Lung microvascular endothelial cell (primary cell): ENCODE results near the gene ELK3. TPM values are rescaled to one million over a fixed set of nuclear protein-coding genes. Genes with fewer than 3 reads are reported as not detected.
A peak's percentile ranks its signal among the peaks of the same experiment; 100 is the strongest.

Source experiments
- DNase-seq, 2 donors: peaks; one replicate each; pipeline versions ENCODE4 v3.0.0 to v3.0.0-alpha.2; 2010; ENCODE audit warnings: low read depth in 2 of 2
- total RNA-seq: library from RNA; depleted of rRNA; stranded (reverse); fragments of >200 nt; gene quantifications from 2 replicates; pipeline ENCODE4 v1.2.1, GENCODE V29; 2014

Gene ELK3
- total RNA-seq, 1 donor from 2014 or later, result 47.2 TPM

DNA sequence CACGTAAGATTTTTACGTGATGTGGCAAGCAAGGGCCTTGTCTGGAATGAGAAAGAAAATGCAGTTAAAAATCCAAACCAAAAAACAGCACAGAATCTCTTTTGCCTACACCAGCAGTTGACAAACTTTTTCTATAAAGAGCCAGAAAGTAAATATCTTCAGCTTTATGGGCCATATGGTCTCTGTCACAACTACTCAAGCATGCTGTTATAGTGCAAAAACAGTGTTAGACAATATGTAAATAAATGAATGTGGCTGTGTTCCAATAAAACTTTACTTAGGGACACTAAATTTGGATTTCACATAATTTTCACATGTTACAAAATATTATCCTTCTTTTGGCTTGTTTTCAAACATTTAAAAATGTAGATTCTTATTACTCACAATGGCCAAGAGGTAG lies 6.2 kb upstream of the ELK3 start:
- DNase-seq, result no peak

DNA sequence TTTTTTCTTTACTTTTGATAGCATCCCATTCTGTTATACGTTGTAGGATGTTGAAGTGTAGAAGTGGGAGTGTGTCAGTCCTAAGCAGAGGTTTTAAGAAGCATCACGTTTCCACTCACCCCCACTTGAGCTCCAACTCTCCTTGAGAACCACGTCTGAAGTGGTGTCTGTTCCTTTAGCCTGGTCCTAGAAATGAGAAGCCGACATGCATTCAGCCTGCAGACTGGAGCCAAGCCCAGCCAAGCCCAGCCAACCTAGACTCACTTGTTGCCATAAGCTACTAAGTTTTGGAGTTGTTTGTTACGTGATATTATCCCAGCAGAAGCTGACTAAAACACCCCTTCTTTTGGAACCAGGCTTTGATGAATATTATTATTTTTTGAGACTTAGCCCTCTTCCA lies 4.4 kb upstream of the ELK3 start:
- DNase-seq, result no peak

DNA sequence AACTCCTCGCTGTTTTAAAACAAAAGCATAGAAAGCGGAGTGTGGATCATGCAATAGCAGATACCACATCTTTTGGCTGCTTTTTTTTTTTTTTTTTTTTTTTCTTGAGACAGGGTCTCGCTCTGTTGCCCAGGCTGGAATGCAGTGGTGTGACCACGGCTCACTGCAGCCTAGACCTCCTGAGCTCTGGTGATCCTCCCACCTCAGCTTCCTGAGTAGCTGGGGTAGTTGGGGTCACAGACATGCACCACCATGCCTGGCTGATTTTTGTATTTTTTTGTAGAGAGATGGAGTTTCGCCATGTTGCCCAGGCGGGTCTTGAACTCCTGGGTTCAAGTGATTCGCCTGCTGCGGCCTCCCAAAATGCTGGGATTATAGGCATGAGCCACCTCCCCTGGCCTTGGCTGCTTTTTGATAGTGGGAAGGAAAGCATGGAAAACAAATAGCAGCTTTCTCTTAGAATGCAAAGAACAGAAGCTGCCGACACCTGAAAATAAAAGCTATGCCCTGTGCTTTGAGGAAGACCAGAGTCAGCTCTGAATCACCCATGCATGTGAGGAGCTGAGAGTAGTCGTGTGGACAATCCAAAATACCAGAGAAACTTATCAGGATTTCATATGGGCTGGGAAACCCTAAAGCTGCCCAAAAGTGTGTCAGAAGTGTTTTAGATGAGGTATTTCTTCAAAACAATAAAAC lies 3.6 kb upstream of the ELK3 start:
- DNase-seq, result no peak

DNA sequence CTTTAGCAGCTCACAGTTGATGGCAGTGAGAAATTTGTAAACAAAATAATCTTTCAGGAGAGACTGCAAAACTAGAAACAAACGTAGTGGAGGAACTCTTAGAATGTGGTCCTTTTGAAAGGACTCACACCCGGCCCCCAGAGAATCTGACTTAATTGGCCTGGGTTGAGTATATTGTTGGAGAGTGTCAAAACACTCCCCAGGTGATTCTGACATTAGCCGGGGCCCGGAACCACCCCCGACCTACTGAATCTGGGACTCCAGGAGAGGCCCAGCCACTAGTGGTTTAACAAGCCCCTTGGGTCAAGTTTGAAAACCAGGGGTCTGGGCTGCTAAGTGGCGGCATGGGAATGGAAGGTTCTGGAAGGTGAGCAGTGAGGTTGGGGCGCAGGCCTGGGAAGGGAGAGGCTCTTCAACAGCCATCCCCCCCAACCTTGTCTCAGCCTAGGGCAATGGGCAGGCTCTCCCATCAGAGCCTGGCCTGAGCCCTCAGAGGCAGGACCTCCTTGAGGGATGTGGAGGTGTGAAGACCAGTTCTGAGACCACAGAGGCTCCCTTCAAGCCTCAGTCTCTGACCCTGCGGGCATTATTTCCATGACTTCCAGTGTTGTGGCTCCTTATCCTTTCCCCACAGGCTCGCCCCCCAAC lies 1.1 kb upstream of the ELK3 start:
- no peak for DNase-seq

DNA sequence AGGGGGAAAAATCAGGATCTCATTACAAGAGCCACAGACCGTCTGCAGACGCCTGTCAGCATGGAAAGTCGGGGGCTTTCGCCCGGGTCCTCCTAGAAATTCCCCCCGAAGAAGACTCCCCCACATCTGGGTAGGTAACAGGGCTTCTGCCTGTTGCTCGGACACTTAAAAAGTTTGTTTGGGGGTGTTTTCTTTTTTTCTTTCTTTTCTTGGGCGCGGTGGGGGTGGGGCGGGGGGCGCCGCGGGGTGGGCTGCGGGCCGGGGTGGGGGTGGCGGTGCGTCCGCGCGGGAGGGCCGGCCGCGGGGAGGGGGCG lies 358 bp downstream of the ELK3 start:
- no peak for DNase-seq

DNA sequence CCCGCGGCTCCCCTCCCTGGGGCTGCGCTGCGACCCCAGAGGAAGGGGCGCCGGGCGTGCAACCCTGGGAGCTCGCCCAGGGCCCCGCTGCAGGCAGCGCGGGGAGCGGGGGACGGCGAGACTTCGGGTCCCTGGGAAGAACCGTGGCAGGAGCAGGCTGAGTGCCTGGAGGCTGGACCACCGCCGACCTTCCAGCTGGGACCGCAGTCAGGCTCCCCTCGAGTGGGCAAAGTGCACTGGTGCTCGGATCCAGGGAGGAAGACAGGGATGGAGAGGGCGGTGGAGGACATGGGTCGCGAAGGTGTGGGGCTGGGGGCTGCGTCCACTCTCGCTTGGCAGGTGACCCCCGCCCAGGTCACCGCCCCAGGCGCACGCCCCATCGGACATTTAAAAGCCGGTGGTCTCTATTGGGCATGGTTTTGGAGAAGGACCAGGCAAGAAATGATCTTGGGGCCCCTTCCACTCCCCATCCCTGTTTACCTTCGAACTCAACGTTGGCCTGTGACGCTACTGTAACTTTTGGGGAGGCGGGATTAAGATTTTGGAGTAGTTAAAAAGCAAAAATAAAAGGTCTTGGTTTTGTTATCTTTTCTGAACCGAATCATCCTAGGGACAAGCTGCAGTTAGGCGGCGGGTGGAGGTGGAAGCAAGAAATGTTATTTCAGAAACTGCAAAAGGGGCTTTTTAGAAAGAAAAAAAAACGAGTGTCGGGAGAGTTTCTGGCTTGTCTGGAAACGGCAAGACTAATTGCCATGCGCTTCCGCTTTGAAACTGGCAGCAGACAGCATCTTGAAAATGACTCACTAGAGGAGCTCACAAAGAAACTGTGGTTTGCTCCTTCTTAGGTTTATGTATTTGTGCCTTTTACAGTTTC lies 1.0 kb downstream of the ELK3 start:
- peak in 1 of 2 donors; percentile 98 for DNase-seq

DNA sequence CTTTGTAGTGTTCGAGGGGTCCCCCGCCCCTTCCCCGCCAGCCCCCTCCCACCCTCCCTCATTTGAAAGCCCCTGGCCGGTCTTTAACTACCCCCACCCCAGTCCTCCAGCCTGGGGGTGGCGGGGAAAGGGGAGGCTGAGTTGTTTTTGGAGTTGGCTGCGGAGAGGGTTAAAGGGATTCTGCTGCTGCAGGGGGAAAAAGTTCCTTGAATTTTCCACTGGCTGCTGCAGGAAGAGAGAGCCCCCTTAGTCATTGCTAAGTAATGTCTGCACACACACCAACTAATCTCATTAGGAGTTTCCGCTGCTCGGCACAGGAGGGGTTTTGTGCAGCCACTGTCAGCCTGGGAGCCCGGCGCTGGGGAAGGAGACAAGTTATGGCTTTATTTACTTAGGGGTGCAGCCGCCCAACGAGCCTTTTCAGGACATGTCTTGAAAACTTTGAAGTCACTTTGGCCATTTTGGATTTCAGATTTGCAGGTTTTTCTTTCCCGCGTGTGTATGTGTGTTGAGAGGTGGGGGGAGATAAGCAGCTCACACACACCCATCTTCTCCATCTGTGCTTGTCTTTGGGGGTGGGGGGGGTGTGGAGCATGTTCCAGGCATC lies 1.8 kb downstream of the ELK3 start:
- peak; percentile 69 to 90 for DNase-seq

DNA sequence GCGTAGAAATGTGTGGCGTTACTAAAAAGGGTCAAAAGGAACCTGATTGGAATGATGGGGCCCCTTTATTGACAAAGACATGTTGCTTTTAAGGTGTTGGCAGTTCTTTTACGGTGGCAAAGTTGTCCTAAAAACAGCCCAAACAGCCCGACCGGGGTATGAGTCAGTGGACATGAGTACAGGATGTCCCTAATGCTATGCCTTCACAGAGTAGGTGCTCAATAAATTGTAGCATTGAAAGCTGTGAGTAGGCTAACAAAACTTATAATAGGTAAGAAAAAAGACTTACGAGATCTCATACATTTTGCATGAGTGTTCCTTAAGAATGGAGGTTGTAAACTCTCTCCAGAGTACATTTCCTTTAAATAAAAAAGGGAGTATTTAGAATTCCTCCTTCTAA lies 2.6 kb downstream of the ELK3 start:
- peak; percentile 72 to 73 for DNase-seq

DNA sequence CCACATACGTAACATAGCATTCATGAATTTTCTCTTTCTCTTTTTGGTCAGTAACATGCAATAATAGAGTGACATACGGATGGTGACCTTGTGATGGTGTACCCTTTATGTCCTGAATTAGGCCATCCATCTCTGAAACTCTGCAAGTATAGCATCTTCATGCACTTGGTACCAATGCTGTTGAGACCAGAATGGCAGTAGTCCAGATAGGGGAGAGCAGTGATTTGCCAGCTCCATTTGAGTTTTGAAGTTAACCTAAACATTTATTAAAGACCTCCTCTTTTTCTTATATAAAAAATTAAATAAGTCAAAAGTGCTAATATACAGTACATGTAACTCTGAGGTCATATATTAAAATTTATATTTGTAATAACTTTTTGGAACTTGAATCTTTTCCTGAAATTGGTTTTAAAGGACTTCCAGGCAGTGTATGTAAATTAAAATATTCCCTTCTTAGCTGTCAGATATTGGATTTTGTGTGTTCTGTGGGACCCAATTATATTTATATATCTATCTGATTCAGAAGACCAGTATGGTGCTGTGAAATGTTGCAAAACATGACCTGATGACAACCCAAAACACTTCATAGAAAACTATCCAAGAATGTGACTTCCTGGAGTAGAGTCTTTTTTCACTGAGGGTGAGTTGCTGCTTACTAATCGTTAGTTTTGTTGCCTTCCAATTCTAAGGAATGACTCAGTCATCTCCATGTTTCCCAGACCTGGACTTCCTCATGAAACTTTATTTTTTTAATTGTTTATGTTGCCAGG lies 3.5 kb downstream of the ELK3 start:
- DNase-seq, result peak in 1 of 2 donors; percentile 97

DNA sequence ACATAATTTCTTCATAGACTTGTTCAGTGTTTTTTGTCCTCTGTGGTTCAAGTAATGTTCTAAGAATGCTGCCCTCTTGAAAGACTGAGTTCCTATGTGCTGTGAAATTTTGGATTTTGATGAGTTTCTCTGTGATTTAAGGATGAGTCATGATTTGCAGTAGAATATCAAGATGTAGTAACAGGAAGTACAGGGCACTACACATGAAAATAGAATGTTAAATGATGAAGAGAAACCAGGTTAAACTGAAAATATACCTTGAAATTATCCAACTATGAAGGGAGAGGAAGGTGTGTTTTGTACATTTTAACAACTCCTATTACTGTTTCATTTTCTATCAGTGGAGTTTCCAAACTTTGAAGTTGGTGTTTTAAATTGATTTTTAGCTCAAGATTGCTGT lies 4.8 kb downstream of the ELK3 start:
- DNase-seq, result peak in 1 of 2 donors; percentile 87

DNA sequence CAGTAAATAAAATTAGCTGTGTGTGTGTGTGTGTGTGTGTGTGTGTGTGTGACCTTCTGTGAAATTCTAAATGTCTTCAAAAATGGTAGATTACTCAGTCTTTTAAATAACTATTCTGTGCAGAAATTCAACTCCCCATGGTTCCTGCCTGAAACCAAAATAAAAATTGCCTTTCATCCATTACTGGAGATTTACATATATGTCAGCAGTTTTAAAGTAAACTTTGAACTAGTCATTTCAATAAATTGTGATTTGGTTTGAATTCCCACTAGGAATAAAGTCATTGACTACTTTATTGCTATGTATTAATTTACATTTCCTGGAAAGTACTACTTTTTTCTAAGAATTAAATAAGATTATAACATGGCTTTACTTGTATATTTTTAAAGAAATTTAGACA lies 5.3 kb downstream of the ELK3 start:
- DNase-seq, result no peak

DNA sequence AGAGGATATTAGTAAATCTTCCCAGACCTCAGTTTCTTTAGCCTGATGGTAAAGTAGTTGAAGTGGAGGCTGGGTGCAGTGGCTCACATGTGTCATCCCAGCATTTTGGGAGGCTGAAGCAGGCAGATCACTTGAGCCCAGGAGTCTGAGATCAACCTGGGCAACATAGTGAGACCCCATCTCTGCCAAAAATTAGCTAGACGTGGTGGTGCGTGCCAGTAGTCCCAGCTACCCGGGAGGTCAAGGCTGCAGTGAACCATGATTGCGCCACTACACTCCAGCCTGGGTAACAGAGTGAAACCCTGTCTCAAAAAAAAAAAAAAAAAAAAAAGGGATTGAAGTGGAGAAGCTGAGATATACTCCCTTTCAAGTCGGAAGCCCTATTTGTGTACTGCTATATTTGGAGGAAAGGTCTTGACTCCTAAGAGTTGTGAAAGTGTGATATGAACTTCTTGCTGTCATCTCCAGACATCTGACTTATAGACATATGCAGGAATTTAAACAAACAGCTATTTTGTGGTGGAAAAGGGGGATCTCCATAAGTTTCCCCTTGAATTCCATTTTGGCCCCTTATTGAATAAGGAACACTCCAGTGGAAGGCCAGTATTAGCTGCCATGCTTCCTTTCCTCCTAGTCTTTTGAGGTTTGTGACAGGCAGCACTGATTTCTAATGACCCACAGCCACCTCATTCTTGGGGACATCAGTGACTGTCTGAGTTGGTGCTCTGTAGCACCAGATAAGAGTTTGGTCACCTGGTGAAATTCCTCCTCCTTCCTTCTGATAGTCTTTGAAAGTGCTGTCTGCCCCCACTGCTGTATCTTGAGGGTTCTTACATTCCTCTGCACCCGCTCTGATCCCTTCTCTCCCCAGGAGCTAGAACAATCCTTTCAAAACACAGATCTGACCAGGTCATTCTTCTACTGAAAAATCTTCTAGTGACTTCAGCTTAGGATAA lies 7.4 kb downstream of the ELK3 start:
- DNase-seq, result no peak

DNA sequence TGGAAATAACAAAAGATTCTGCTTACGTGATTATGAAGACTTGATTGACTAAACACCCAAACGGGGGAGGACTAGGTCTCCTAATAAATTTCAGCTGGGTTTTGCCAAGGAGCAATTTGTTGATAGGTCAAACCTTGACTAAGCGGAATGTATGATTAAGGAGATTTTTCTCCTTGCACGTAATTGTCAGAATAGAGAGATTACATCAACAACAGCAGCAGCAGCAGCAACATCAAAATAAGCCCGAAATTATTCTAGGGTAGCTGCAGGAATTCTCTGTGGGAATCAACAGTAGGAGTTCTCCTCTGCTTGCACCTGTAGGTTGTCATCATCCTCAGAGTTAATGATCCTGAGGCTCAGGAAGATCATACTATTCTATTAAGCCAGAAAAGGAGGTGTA lies 10.2 kb downstream of the ELK3 start:
- peak in 1 of 2 donors; percentile 66 for DNase-seq

DNA sequence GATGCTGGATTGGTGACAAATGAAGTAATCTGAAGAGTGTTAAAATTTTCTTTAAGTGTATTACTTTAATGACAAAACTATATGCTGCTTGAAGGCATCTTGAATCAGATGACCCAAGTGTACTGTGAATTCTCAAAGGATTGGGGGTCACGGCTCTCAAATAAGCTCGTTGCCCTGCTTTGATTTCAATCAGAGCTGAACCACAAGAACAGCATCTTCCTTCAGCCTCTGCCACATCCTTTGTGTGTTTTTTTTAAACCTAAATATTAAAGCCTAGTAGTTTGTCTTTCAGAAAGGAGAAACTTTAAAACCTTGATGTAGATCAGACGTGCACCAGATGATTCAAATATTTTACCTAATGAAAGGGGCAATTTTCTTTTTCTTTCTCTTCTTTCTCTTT lies 11.7 kb downstream of the ELK3 start:
- no peak for DNase-seq

DNA sequence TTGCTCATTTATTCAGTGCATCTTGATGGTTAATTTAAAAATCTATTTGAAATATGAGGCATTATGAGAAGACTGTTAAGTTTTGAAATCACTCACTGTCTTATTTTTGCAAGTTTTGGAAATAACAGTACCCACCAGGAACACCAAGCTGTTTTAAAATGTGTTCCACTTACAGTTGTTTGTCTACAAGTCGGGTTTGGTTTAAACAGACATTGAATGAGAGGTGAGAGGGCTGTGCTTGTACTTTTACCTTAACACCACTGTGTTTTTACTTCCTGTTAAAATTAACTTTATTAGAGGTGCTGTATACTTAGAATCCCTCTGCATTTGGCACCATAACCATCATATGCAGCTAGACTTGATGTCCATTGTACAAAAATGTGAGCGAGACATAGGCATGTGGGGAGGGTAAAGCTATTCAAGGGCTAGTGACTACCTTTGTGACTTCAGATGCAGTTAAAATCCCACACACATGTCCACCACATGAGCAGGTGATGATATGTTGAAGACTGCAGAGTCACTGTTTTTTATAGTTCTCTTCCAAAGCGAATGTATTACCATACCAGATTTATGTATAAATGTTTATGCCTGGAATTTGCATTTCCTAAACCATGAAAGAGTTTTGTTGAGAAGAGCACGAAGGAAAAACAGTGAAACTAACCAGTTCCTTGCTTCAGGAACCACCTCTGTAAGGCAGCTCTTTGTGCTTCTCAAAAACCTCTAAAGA lies 12.9 kb downstream of the ELK3 start:
- DNase-seq, result peak in 1 of 2 donors; percentile 35

DNA sequence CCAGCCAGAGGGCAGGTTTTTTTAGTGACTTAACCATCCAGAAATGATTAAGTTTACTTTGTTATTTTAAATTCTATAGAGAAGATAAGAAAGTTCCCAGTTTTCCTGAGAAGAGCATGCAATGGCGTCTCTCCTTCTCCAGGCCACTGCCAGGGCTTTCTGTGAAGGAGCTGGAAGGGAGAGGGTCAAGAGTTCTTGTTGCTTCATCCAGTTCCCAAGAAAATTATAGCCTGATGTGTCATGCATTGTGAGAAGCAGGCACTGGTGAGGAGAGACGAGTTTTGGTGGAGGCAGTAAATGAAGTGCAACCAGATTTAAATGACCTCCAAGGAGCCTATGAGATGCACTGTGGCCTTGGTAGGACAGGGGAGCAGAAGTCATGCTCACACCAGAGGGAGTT lies 14.2 kb downstream of the ELK3 start:
- DNase-seq, result peak in 1 of 2 donors; percentile 86

DNA sequence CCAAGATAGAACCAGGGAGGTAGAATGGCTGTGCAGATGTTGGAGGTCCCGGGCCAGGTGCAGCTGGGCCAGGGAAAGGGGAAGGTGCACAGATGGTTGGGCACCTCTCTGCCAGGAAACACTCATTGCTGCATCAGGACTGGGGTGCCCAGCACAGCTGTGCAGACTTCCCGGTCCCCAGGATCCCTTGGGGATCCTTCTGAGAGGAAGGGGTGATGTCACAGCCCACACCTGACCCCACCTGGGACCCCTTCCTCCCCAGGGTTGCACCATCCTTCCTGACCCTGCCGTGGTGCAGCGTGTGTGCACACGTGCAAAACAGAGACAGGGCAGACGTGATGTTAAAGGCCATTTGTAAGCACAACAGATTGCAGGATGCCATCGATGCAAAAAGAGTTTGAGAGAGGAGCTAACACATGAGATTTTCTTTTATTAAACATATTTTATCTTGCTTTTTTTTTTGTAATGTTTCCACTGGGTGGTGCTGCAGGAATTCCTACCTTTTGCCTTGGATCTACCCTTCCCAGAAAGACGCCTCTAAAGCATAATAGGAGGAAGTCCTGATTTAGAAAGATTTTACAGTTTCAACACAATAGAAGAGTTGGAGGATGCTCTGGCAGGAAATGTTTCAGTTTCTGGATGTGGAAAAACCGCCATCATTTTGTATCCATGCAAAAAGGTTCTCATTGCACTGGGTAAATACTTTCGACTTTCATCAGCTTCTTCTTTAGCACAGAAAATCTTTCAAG lies 14.8 kb downstream of the ELK3 start:
- DNase-seq, result peak; percentile 90 to 94

DNA sequence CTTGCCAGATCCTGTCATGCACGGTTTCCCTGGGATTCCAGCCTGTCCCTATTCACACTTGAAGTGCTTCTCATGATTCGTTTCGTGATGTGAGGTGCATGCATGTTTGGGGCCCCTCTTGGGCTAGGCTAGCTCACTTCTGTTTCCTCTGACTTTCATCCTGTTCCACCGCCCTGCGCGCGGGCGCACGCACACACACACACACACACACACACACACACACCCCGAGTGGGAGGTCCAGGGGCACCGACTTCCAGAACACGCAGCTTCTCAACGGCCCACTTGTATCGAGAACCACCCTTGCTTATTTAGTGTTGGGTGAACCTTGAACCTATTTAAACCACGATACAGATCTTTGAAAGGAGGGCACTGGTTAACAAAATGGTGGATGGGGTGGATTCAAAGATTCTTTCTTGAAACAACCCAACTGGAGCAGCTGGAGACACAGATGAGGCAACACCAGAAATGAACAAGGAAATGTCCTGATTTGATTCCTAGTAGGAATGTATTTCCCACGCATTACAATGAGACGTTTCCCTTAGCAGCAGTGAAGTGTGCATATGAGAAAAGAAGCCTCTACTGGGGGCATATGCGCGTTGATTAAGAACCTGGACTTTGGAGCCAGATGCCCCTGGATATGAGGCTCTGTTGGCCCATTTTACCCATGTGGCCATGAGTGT lies 16.3 kb downstream of the ELK3 start:
- DNase-seq, result peak; percentile 69 to 78
